Testis (tissue), 2 donors: ENCODE results near the gene TNFAIP1.

Experiments
- POLR2A ChIP-seq: fragments of 450-650 bp; IDR thresholded peaks from one replicate; pipeline ENCODE4 v1.6.1; 2017; ENCODE audit warnings: antibody characterized with exemption, mild to moderate bottlenecking, moderate library complexity
- TF ChIP-seq, protein P1 (sequence below), 3 experiments: fragments of 450-650 bp in 2 of 3; fragments of 200-600 bp in 1 of 3; sonication (generic) in 1 of 3; IDR thresholded peaks; one replicate each; pipeline ENCODE4 v1.5.1; 2016 to 2019; ENCODE audit warnings: antibody characterized with exemption in 3 of 3, mild to moderate bottlenecking in 2 of 3, moderate library complexity in 1 of 3

DNA sequence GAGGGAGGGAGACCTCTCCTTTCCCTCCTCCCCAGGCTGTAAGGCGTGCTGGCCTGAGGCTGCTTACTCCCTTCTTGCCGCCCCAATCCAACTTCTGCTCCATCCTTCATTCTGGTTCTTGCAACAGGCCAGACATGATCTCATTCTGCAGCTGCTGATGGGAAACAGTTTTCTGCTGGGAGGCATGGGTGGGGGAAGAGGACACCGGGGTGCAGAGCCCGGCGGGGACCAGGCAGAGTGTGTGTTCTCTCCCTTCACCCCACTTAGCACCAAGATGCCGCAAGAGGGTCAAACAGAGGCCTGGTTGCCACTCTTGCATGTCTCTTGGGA lies 37.3 kb downstream of the TNFAIP1 start:
- TF ChIP-seq, protein P1, sequence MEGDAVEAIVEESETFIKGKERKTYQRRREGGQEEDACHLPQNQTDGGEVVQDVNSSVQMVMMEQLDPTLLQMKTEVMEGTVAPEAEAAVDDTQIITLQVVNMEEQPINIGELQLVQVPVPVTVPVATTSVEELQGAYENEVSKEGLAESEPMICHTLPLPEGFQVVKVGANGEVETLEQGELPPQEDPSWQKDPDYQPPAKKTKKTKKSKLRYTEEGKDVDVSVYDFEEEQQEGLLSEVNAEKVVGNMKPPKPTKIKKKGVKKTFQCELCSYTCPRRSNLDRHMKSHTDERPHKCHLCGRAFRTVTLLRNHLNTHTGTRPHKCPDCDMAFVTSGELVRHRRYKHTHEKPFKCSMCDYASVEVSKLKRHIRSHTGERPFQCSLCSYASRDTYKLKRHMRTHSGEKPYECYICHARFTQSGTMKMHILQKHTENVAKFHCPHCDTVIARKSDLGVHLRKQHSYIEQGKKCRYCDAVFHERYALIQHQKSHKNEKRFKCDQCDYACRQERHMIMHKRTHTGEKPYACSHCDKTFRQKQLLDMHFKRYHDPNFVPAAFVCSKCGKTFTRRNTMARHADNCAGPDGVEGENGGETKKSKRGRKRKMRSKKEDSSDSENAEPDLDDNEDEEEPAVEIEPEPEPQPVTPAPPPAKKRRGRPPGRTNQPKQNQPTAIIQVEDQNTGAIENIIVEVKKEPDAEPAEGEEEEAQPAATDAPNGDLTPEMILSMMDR (IDR thresholded peaks at IDR 0.05), result no peak
- TF ChIP-seq POLR2A, result no peak
